ENCODE data around the gene MAP3K5.

Gene MAP3K5

DNA sequence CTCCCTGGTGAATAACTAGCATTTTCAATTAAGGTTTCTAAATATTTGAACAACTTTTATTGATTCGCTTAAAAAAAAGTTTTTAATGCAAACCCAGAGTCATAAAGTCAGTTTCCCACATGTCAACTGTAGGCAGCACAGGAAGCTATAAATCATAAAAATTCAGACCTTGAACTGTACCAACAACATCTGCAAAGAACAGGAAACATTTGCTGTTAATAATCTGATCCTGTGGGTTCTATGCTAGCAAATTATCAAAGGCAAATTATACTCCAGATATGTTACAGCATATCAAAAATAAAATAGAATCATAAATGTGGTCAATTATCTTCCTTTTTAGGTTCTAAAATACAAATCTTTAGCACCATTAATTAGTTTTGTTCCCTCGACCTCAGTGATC is 225.4 kb downstream of the MAP3K5 start:
- DNase-seq = no peak

- no peak for DNase-seq
These were observed 226.2 kb downstream of the MAP3K5 start for GRCh38 chr6:136566007-136566487.

DNA sequence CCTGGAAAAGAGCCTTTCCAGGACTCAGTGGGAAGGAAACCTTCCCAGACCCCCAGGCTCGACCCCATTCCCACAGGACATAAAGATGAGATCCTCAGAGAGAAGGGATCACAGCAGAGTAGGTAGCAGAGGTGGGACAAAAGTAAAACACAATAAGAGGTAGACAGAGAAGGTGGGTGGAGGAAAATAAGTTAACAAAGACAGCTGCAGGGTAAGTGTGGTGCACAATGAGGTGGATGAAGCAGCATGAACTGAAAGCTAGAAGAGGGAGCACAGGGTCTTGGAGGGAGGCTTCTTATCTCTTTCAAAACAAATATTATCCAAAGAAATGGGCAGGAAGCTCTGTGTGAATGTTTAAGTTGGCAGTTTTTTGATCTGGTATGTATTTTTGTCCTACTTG is 228.1 kb downstream of the MAP3K5 start:
- no peak for DNase-seq

- no peak for DNase-seq
These were observed 228.7 kb downstream of the MAP3K5 start for GRCh38 chr6:136563386-136564152.

DNA sequence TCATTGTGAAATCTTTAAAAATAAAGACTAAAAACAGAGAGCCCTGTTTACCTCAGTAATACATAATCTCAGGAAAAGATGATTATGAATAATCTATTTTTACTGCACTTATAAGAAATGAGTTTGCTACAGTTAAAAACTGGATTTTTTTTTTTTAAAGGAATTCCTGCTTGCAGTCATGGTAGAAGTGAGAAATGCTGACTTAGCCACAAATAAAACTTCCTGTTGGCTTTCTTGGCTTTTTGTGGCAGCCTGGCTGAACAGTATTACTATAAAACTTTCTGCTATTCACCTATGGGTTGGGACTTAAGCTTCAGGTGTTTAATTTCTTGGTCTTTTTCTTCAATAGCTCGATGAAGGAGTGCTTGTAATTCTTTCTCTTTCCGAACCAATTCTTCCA is 230.1 kb downstream of the MAP3K5 start:
- no peak for DNase-seq

DNA sequence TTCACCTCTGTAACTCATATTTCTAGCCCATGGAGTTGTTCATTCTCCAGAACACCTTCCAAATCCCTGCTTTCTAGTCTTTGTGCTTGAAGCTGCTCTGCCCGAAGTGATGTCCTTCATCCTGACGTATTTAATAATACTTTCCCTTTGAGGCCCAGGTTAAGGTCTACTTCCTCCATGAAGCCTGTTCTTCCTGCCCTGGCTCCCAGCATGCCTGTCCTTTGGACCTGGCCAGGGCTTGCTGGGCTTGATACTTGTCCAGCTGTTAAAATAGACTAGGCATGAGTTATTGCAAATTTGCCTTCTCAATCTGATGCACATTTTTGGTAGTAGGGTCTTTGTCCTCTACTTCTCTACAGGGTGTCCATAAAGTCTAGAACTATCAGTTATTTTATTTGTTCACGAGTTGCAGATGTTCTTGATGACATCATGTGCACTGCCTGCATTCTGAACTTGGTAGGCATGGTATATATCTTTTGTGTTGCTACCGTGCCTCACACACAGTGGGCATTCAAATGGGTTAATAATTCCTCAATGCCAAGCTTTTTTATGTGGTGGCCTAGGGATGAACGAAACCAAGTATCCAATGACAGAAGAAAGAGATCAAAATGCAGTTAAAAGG is 239.0 kb downstream of the MAP3K5 start:
- no peak for DNase-seq

- DNase-seq = no peak
These were observed 240.2 kb downstream of the MAP3K5 start for GRCh38 chr6:136552054-136552453.

- DNase-seq = no peak
These were observed 241.2 kb downstream of the MAP3K5 start for GRCh38 chr6:136551103-136551502.

DNA sequence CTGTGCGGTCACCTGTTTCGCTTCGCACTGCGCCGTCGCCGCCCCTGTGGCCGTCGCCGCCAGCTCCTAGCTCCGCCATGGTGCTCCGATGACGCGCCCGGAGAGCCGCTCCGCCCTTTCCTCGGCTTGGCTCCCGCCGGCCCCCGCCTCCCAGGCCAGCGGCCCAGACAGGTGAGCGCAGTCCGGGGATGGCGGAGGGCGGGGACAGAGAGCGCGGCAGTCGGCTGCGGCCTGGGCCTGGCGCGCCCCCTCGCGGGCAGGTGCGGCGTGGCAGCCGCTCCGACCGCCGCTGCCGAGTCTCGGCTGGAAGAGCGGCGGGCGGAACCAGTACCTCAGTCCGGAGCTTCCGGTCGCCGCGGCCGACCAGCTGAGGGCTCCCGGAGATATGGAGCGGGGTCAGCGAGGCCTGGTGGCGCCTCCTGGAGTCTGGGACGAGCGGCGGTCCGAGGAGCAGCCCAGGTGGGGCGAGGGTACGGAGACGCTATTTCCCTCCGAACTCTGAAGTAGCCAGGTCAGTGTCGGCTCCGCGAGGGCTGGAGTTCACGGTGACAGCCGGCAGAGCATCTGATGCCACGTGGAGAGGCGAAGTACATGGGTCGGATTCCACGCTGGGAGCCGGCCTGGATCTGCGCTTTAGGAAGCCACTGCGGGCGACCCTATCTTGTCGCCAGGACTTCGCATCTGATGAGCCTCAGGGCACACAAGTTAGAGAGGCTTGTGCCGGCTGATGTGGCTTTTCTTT is 241.8 kb downstream of the MAP3K5 start, which contains the start of gene MAP7:
Gene MAP7 (minus strand): TSS at position 93 of the 742 bp plus-strand sequence. CDS start 14 bp downstream, at position 79.
- DNase-seq = peak; percentile 64

DNA sequence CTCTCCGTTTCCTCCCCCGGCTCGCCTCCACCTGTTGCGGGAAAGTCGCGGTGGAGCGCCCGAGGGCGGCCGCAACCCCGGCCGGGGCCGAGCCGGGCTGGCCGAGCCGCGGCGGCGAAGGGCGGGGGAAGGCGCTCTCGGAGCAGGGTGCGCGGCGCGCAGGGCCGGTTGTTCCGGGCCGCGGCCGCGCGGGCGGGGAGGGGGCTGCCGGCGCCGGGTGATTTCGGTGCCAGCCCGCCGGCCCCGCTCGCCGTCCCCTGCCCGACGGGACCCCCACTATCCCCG is 242.3 kb downstream of the MAP3K5 start:
- DNase-seq = no peak

- DNase-seq = no peak
These were observed 242.8 kb downstream of the MAP3K5 start for GRCh38 chr6:136549300-136550044.

DNA sequence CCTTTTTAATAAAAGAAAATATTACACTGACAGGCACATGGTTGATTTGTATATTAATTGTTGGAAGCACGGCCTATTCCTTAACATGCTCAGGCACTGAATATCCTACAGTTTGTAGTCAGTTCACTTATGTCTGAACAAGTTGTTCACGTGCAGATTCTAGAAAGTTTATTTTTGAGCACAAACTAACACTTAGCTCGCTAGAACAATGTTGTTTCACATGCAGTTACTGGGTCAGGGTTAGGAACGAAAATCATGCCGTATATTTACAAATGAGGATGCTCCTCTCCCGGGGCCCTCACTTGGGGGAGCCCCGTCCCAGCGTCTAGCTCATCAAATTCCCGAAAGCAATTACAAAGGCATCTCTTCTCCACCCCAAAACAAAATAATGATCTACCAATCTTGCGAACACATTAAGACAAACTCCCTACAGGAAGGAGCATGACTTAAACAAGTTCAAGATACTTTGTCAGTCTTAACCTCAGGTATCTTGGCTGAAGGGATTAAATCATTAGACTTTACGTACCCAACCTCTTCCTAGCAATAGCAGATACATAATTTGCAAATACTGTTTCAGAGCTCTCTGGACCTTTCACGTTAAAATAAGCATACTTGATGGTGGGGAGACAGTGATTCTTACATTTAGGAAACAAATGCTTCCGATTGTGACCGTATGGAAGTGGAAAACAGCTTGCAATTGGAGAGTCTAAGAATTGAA is 243.5 kb downstream of the MAP3K5 start:
- DNase-seq = no peak

- no peak for DNase-seq
These were observed 244.4 kb downstream of the MAP3K5 start for GRCh38 chr6:136547871-136548270.

GRCh38 chr6:136547336-136547735 is 244.9 kb downstream of the MAP3K5 start:
- DNase-seq = no peak

- no peak for DNase-seq
These were observed 245.9 kb downstream of the MAP3K5 start for GRCh38 chr6:136546331-136546730.

DNA sequence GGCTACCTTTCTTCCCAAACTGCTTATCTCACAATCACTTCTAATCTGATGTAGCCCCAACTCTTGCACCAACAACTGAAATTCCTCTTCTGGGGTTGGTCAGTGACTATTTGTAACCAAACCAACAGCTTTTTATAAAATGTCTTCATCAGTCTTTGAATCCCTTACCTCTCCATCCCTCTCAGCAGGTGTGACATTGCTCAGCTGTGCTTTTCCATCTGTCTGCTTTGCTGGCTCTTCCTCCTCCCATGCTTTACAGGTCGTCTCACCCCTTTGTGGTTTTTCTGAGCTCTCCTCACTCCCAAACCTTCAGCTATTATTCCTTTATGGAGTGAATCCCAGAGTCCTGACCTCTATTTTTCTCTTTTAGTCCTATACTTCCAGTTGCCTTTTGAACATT is 248.0 kb downstream of the MAP3K5 start:
- DNase-seq = no peak

DNA sequence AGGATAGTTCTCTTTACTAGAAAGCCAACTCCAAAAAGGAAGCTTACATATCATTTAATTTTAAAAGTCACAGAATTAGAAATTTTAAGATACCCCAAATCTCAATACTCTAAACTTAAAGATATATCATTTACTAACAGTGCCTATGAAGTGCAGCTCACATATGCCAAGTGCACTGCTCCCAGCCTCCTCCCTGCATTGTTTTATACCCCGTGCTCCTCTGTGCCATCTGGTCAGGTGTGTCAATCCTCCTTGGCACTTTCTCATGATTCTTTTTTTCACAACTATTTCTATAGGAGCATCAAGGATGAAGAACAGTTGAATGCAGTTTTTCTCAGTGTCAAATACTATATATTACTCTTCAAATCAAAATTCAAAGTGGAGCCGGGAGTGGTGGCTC is 250.9 kb downstream of the MAP3K5 start:
- DNase-seq = no peak

GRCh38 chr6:136539967-136540652 is 252.2 kb downstream of the MAP3K5 start:
- DNase-seq = no peak

DNA sequence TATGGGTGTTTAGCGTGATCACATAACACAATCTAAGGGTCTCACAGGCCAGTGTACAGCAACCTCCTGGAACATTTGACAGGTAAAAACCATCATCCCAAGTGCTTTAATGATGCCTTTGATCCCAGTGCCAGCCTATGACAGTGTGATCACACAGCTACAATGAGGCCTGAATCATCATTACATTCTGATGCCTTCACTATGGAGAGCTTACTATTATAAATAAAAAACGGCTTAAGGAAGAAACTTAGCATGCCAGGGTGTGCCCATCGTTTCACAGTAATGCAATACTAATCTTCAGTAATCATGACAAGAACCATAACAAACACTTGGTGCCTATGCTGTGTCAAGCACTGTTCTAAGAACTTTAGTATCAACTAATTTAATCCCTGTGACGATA is 253.4 kb downstream of the MAP3K5 start:
- no peak for DNase-seq

DNA sequence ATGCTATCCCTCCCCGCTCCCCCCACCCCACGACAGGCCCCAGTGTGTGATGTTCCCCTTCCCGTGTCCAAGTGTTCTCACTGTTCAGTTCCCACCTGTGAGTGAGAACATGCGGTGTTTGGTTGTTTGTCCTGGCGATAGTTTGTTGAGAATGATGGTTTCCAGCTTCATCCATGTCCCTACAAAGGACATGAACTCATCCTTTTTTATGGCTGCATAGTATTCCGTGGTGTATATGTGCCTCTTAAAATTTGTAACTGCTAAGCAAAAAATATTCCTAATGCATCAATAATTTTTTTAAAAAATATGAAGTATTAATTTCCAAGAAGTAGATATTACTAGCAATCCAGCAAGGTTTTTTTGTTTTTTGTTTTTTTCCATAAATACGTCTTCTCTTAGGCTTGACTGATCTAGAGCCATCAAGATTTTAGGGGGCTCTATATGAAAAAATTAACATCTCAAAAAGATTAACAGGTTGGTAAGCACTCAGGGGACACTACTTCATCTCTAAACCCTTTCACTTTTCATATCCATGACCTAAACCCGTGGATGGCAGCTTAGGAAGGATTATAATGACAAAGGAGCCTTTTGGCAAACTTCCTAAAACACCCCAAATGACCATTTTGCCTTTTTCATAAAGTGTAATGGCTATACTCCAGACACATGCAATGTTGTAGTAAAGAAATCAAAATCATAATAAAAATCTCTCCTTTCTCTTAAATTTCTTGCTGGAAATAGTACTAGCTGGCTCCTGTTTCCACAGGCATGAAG is 256.2 kb downstream of the MAP3K5 start:
- DNase-seq = no peak

Measured in activated CD4-positive, alpha-beta T cell treated with anti-CD3 and anti-CD28 coated beads, Interleukin-2, Interleukin-6, amounts not matched to agents 100 ng/mL and 50 ng/mL, durations not matched to agents 16 hours and 8 hours (primary cell).